Endothelial cell of umbilical vein (primary cell): Measurements from ENCODE around the gene FOXP1. TPM values are rescaled to one million over a fixed set of nuclear protein-coding genes. Genes with fewer than 3 reads are reported as not detected.

Source experiments
- BruUV-seq: library from RNA; stranded (reverse); fragments of 400-500 nt; replicated peaks from 2 replicates; lab custom pipeline; 2021; lab: Mats Ljungman, UMichigan
- CTCF ChIA-PET: fragments of 300-600, 350-600 bp; sonication (Branson Sonifier 250); formaldehyde crosslinking; loops from one replicate; lab custom pipeline; 2021; ENCODE audit warnings: antibody characterized with exemption, inconsistent platforms; lab: Charles Lee
- POLR2A ChIA-PET: fragments of 300-600, 350-600 bp; sonication (Branson Sonifier 250); formaldehyde crosslinking; loops from one replicate; lab custom pipeline; 2021; ENCODE audit warnings: antibody characterized with exemption, inconsistent platforms; lab: Charles Lee
- DNase-seq: peaks from one replicate; pipeline ENCODE4 v3.0.0-alpha.2; 2011; ENCODE audit warnings: low read depth, low spot score
- FAIRE-seq: peaks from 2 replicates; lab custom pipeline; 2011; peaks lifted over from hg19 to GRCh38; lab: Jason Lieb, UNC
- H2AFZ ChIP-seq: 2 replicates; pipeline ENCODE4 v1.6.0; 2012; ENCODE audit warnings: low read depth, low read length, control low read depth, inconsistent platforms
- H3K27ac ChIP-seq: 2 replicates; pipeline ENCODE4 v1.5.1; 2011; ENCODE audit warnings: low read depth, mild to moderate bottlenecking, control low read depth, low read length, moderate library complexity; ENCODE audit not compliant: insufficient read depth
- H3K27me3 ChIP-seq, 2 experiments: 2 replicates each; pipeline versions ENCODE4 v1.6.0 to v1.6.1; 2011; ENCODE audit warnings: low read length in 2 of 2, mixed read lengths in 1 of 2; ENCODE audit not compliant: control insufficient read depth in 2 of 2, insufficient read depth in 2 of 2
- H3K36me3 ChIP-seq, 2 experiments: 2 replicates in 1 of 2; 3 replicates in 1 of 2; pipeline ENCODE4 v1.5.1; 2011; ENCODE audit warnings: low read length in 2 of 2, mild to moderate bottlenecking in 1 of 2, moderate library complexity in 1 of 2; ENCODE audit not compliant: control insufficient read depth in 2 of 2, insufficient read depth in 2 of 2; ENCODE audit errors: extremely low read depth in 1 of 2
- H3K4me1 ChIP-seq: 3 replicates; pipeline ENCODE4 v1.5.1; 2011; ENCODE audit warnings: mild to moderate bottlenecking, low read length; ENCODE audit not compliant: control insufficient read depth, insufficient read depth; ENCODE audit errors: extremely low read depth
- H3K4me2 ChIP-seq: 2 replicates; pipeline ENCODE4 v1.6.1; 2011; ENCODE audit warnings: low read length, control low read depth, mixed read lengths; ENCODE audit not compliant: insufficient read depth
- H3K4me3 ChIP-seq, 3 experiments: fragments of 200-600 bp in 1 of 3; sonication (generic), shearing (Covaris generic) in 1 of 3; replicated peaks in 1 of 3; 2 replicates each; pipeline ENCODE4 v1.5.1; 2011 to 2016; ENCODE audit warnings: control low read depth in 3 of 3, low read length in 3 of 3, mild to moderate bottlenecking in 2 of 3, inconsistent platforms in 1 of 3, low read depth in 1 of 3, moderate library complexity in 1 of 3; ENCODE audit not compliant: insufficient read depth in 1 of 3
- H3K79me2 ChIP-seq: 2 replicates; pipeline ENCODE4 v1.6.0; 2012; ENCODE audit warnings: low read length, inconsistent platforms; ENCODE audit not compliant: control insufficient read depth, insufficient read depth
- H3K9ac ChIP-seq: replicated peaks from 2 replicates; pipeline ENCODE3; 2011; ENCODE audit warnings: low read length, control low read depth; ENCODE audit not compliant: insufficient read depth; ENCODE audit errors: extremely low read depth
- H3K9me1 ChIP-seq: replicated peaks from 3 replicates; pipeline ENCODE4 v1.6.0; 2011; ENCODE audit warnings: mild to moderate bottlenecking, low read length; ENCODE audit not compliant: control insufficient read depth, insufficient read depth; ENCODE audit errors: extremely low read depth
- H3K9me3 ChIP-seq: replicated peaks from 2 replicates; pipeline ENCODE4 v1.5.1; 2012; ENCODE audit warnings: low read length, inconsistent platforms; ENCODE audit not compliant: control insufficient read depth, insufficient read depth
- H4K20me1 ChIP-seq: replicated peaks from 2 replicates; pipeline ENCODE3; 2011; ENCODE audit warnings: mild to moderate bottlenecking, low read length; ENCODE audit not compliant: control insufficient read depth, insufficient read depth; ENCODE audit errors: extremely low read depth
- EZH2 ChIP-seq: IDR thresholded peaks from 2 replicates; pipeline ENCODE4 v1.6.1; 2012; ENCODE audit warnings: borderline replicate concordance, low read depth, mild to moderate bottlenecking, moderate library complexity, low read length, inconsistent platforms; ENCODE audit not compliant: severe bottlenecking
- FOS ChIP-seq: IDR thresholded peaks from 2 replicates; pipeline ENCODE4 v1.6.1; 2011; ENCODE audit warnings: mild to moderate bottlenecking, low read length, moderate library complexity, borderline replicate concordance; ENCODE audit not compliant: insufficient read depth
- GATA2 ChIP-seq: IDR thresholded peaks from 2 replicates; pipeline ENCODE4 v1.7.0; 2011; ENCODE audit warnings: low read depth, mild to moderate bottlenecking, moderate library complexity, mixed read lengths, low read length; ENCODE audit not compliant: insufficient read length, insufficient read depth
- JUN ChIP-seq: IDR thresholded peaks from 2 replicates; pipeline ENCODE4 v1.6.1; 2011; ENCODE audit warnings: borderline replicate concordance, low read depth; ENCODE audit not compliant: insufficient read length, insufficient read depth
- MAX ChIP-seq: IDR thresholded peaks from 2 replicates; pipeline ENCODE4 v1.6.1; 2011; ENCODE audit not compliant: insufficient read depth, insufficient read length
- MYC ChIP-seq: IDR thresholded peaks from one replicate; pipeline ENCODE4 v1.6.1; 2011; ENCODE audit warnings: mild to moderate bottlenecking, low read depth, low read length
- POLR2A ChIP-seq: IDR thresholded peaks from 2 replicates; pipeline ENCODE4 v1.6.1; 2012; ENCODE audit warnings: low read depth, mild to moderate bottlenecking, control low read depth, low read length
- POLR2AphosphoS5 ChIP-seq: IDR thresholded peaks from 2 replicates; pipeline ENCODE4 v1.6.1; 2012; ENCODE audit warnings: low read depth, mild to moderate bottlenecking, control low read depth, low read length, moderate library complexity; ENCODE audit not compliant: insufficient read depth
- dilution Hi-C: fragments of 300-500 bp; cut with MboI; formaldehyde crosslinking; loops from one replicate; pipeline ENCODE4 v1.15.0; 2019; ENCODE audit warnings: low sequenced_read_pairs; ENCODE audit not compliant: extremely low pct_ligation_motif_present
- intact Hi-C: fragments of 100-400 bp; cut with micrococcal nuclease; formaldehyde crosslinking; loops from one replicate; pipeline ENCODE4 v1.10.0; 2022
- polyA plus RNA-seq, 4 experiments: library from polyadenylated mRNA; depleted of rRNA in 3 of 4; stranded (reverse) in 3 of 4; unstranded in 1 of 4; fragments of >200 nt; gene quantifications; 2 replicates each; pipeline versions ENCODE4 v1.2.1 to v1.2.3, GENCODE V29; 2011 to 2012; ENCODE audit warnings: missing spikeins in 1 of 4
- total RNA-seq: library from RNA; stranded (reverse); gene quantifications from 2 replicates; pipeline ENCODE4 v1.2.3, GENCODE V29; 2021
- TF ChIP-seq, protein P1 (sequence below), 2 donors: IDR thresholded peaks; 1 replicate in 1 of 2; 2 replicates in 1 of 2; pipeline ENCODE4 v1.5.1; 2011; ENCODE audit warnings: low read length in 2 of 2, mild to moderate bottlenecking in 2 of 2, moderate library complexity in 2 of 2, control low read depth in 1 of 2, inconsistent platforms in 1 of 2, low read depth in 1 of 2; ENCODE audit not compliant: insufficient read depth in 1 of 2; ENCODE audit errors: extremely low read depth in 1 of 2

FOXP1 gene
- total and polyA plus RNA-seq, 2 donors (not counting 3 experiments of a cell fraction or from before 2014, with no cell fraction given) = 41.0 to 107 TPM

GRCh38 chr3:71092665-71093064, 490.9 kb downstream of the FOXP1 start:
- intact Hi-C loops = no loop called here
- DNase-seq (no peak), FAIRE-seq (no peak)
- dilution Hi-C loops = no loop called here
- Histone ChIP-seq H3K4me3 (no peak overlapping the region), H3K27ac (no peak overlapping the region), H3K4me1 (peaks cover 7% of the 10 kb centered on the region), H3K9ac (no peak overlapping the region), H3K27me3 (no peaks in the 10 kb centered on the region), H3K4me2 (no peak overlapping the region), H3K9me1 (no peaks in the 10 kb centered on the region), H3K79me2 (no peaks in the 10 kb centered on the region), H3K9me3 (no peaks in the 10 kb centered on the region), H3K36me3 (no peaks in the 10 kb centered on the region), H2AFZ (no peak overlapping the region), H4K20me1 (no peaks in the 10 kb centered on the region)
- BruUV-seq = no TSS peak
- CTCF ChIA-PET = interaction anchor here (0.8 to 0.9 kb wide), 2 partner anchors 9 to 137 kb away, joined by 3 read pairs; no protein-coding TSS in a partner anchor
- TF ChIP-seq EZH2 (no peak), POLR2AphosphoS5 (no peak), GATA2 (no peak), POLR2A (no peak), MYC (no peak), FOS (no peak), MAX (no peak), JUN (no peak)
- TF ChIP-seq, protein P1, sequence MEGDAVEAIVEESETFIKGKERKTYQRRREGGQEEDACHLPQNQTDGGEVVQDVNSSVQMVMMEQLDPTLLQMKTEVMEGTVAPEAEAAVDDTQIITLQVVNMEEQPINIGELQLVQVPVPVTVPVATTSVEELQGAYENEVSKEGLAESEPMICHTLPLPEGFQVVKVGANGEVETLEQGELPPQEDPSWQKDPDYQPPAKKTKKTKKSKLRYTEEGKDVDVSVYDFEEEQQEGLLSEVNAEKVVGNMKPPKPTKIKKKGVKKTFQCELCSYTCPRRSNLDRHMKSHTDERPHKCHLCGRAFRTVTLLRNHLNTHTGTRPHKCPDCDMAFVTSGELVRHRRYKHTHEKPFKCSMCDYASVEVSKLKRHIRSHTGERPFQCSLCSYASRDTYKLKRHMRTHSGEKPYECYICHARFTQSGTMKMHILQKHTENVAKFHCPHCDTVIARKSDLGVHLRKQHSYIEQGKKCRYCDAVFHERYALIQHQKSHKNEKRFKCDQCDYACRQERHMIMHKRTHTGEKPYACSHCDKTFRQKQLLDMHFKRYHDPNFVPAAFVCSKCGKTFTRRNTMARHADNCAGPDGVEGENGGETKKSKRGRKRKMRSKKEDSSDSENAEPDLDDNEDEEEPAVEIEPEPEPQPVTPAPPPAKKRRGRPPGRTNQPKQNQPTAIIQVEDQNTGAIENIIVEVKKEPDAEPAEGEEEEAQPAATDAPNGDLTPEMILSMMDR (IDR thresholded peaks at IDR 0.05; ENCODE audit: extremely low read depth in 1 of 2, insufficient read depth in 1 of 2, low read depth in 1 of 2, low read length in 2 of 2) = no peak
- POLR2A ChIA-PET = no interaction called here
